ENCODE measurements around the gene CNTN6. TPM values are rescaled to one million over a fixed set of nuclear protein-coding genes. Genes with fewer than 3 reads are reported as not detected.

Gene CNTN6
- total and polyA plus RNA-seq, 8 donors: 0.05 TPM; not detected in 6

DNA sequence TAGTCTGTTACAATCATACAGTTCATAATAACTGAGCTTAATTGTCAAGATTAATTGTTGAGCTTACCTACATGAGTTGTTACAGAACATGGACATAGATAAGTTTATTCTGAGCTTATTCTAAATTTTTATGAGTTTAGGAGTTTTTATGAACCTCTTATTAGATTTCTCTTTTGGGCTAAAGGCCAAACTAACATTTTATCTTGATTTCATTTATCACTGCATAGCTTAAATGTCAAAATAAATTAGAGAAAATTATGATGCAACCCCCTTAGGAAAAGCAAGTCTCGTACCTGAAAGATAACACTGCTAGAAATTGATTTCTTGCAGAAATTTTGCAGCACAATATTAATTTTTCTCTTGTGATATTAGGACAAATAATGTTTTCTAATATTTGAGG, 54.5 kb downstream of the CNTN6 start:
- ATAC-seq (no peak), FAIRE-seq (no peak), DNase-seq (no peak)
- intact Hi-C loops (cut with DNase I): no loop called here
- WGBS, 2 donors: 16 to 35% methylated on average over 1 of the region's 1 CpG
- Histone ChIP-seq H3K9me3 (no peaks in the 10 kb centered on the region), H3K4me3 (no peak overlapping the region), H3K36me3 (no peaks in the 10 kb centered on the region), H3K27ac (no peak overlapping the region), H3K27me3 (no peaks in the 10 kb centered on the region), H3K4me1 (no peaks in the 10 kb centered on the region)
- TF ChIP-seq, protein P1, sequence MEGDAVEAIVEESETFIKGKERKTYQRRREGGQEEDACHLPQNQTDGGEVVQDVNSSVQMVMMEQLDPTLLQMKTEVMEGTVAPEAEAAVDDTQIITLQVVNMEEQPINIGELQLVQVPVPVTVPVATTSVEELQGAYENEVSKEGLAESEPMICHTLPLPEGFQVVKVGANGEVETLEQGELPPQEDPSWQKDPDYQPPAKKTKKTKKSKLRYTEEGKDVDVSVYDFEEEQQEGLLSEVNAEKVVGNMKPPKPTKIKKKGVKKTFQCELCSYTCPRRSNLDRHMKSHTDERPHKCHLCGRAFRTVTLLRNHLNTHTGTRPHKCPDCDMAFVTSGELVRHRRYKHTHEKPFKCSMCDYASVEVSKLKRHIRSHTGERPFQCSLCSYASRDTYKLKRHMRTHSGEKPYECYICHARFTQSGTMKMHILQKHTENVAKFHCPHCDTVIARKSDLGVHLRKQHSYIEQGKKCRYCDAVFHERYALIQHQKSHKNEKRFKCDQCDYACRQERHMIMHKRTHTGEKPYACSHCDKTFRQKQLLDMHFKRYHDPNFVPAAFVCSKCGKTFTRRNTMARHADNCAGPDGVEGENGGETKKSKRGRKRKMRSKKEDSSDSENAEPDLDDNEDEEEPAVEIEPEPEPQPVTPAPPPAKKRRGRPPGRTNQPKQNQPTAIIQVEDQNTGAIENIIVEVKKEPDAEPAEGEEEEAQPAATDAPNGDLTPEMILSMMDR (IDR thresholded peaks at IDR 0.05): no peak

DNA sequence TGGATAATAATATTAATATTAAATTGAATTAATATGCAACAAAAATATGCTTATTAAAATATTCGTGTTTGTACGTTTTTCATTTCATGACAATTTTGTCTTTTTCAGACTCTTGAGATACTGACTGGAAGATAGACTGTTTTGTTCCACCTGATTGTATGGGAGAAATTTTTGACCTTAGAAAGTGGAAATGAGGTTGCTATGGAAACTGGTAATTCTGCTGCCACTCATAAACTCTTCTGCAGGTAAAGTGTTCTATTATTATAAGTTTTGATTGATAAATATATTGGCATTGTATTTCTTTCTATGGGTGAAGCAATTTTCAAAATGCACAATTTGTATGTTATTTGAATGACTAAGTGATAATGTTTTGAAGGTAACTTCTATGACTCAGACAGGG, 55.0 kb downstream of the CNTN6 start:
- no peak overlapping the region for H3K27ac ChIP-seq

DNA sequence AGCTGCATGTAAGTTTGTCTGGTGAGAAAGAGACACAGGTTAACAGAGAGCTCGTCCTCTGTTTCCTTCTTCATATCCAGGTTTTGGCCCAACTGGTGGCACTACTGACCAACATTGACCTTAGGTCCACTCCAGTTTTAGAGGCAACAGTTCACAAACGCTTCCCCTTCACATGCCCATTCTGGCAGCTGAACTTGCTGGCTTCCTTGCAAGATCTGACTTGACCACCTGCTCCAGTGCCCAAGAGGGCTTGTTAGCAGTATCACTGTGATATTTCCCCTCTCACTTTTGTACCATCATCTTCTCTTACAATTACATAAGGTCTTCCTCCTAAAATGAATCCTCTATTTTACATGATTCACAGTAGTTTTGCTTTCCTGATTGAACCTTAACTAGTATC, 71.3 kb downstream of the CNTN6 start:
- no peak for ATAC-seq
- H3K4me3 ChIP-seq: no peak overlapping the region
- 36 to 40% methylated on average over 2 of the region's 2 CpGs for WGBS, 2 donors
- no peaks in the 10 kb centered on the region for H3K27me3 ChIP-seq
- FAIRE-seq: no peak
- H3K9me3 ChIP-seq: no peaks in the 10 kb centered on the region
- TF ChIP-seq, protein P1 (IDR thresholded peaks at IDR 0.05): no peak
- intact Hi-C loops (cut with DNase I): no loop called here
- H3K27ac ChIP-seq: no peak overlapping the region
- no peaks in the 10 kb centered on the region for H3K4me1 ChIP-seq
- no peak for DNase-seq
- no peaks in the 10 kb centered on the region for H3K36me3 ChIP-seq

More for the DNA sequence above, 55.0 kb downstream of the CNTN6 start:
- Histone ChIP-seq H3K36me3 (no peaks in the 10 kb centered on the region), H3K4me1 (no peaks in the 10 kb centered on the region), H3K4me3 (no peak overlapping the region), H3K27me3 (no peaks in the 10 kb centered on the region), H3K9me3 (no peaks in the 10 kb centered on the region)
- WGBS, 2 donors: 24 to 27% methylated on average over 2 of the region's 2 CpGs
- DNase-seq (no peak), FAIRE-seq (no peak), ATAC-seq (no peak)
- TF ChIP-seq, protein P1 (IDR thresholded peaks at IDR 0.05): no peak
- intact Hi-C loops (cut with DNase I): no loop called here

DNA sequence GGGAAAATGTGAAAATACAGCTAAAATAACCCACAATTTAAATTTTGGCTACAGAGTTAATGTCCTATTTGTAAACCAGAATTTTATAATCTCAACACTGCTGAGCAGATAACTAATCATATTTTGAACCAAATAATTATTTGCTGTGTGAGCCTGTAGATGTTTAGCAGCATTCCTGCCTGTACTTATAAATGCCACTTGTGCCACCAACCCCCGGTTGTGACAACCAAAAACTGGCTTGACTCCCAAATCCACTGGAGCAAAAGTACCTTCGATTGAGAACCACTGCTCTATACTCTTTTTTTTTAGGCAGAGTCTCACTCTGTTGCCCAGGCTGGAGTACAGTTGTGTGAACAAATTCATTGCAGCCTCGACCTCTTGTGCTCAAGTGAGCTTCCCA, 78.5 kb downstream of the CNTN6 start:
- TF ChIP-seq, protein P1 (IDR thresholded peaks at IDR 0.05): no peak
- no peak for ATAC-seq

DNA sequence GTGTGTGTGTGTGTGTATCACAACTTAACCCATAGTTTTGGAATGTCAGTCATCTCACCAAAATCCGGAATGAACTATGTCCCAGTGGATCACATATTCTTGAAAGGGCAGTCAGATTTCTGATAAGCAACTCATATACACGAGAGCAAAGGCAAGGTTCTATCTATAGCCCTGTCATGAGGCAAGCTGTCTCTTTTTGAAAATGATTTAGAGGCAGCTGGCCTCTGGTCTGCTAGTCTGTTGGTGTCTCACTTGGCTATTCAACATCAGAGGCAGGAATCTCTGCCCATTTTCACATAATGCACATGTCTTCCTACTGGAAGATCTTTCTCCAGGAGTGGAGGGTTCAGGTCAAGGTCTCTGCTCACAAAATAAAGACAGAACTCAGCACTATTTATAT, 79.8 kb downstream of the CNTN6 start:
- FAIRE-seq: no peak

More for the DNA sequence above, 78.5 kb downstream of the CNTN6 start:
- FAIRE-seq (no peak), DNase-seq (no peak)
- H3K27ac ChIP-seq: no peak overlapping the region
- no peaks in the 10 kb centered on the region for H3K4me1 ChIP-seq
- intact Hi-C loops (cut with DNase I): no loop called here
- H3K27me3 ChIP-seq: no peaks in the 10 kb centered on the region
- 34 to 52% methylated on average over 3 of the region's 3 CpGs for WGBS, 2 donors
- no peak overlapping the region for H3K4me3 ChIP-seq
- H3K9me3 ChIP-seq: no peaks in the 10 kb centered on the region
- no peaks in the 10 kb centered on the region for H3K36me3 ChIP-seq

More for the DNA sequence above, 79.8 kb downstream of the CNTN6 start:
- 26 to 33% methylated on average over 2 of the region's 2 CpGs for WGBS, 2 donors
- intact Hi-C loops (cut with DNase I): no loop called here
- Histone ChIP-seq H3K4me1 (no peaks in the 10 kb centered on the region), H3K27me3 (no peaks in the 10 kb centered on the region), H3K27ac (no peak overlapping the region), H3K9me3 (no peaks in the 10 kb centered on the region), H3K36me3 (no peaks in the 10 kb centered on the region), H3K4me3 (no peak overlapping the region)
- TF ChIP-seq, protein P1 (IDR thresholded peaks at IDR 0.05): no peak
- ATAC-seq: no peak
- no peak for DNase-seq
